OCI-LY1 (cell line): ENCODE data around the gene ZFHX3.

Source experiments
- EZH2 ChIP-seq: fragments of 200-600 bp; sonication (generic), shearing (Covaris generic); IDR thresholded peaks from 2 replicates; pipeline ENCODE4 v1.8.0; 2017; ENCODE audit warnings: borderline replicate concordance, mixed run types, mild to moderate bottlenecking, antibody characterized with exemption, low read length, moderate library complexity, mixed read lengths
- TF ChIP-seq, protein P1 (sequence below): fragments of 200-600 bp; sonication (generic), shearing (Covaris generic); IDR thresholded peaks from 2 replicates; pipeline ENCODE4 v1.5.1; 2017; ENCODE audit warnings: mild to moderate bottlenecking, antibody characterized with exemption, low read length, moderate library complexity, mixed read lengths

DNA sequence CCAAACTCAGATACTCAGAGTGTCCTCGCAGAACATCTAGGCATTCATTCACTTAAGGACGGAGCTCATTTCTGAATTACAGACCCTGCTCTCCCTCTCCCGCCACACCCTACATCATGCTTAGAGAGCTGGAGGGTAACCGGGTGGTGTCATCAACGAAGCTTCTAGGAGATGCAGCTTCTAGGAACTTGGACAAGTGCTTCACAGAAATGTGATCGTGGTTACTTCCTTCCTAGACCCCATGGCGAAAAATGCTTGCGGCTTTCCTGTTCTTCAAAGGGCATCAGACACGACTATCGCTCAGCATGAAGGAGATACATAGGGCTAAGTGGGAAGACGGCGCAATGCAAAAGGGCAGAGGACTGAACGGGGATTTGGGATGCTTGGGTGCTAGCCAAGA lies 126.8 kb downstream of the ZFHX3 start:
- TF ChIP-seq, protein P1, sequence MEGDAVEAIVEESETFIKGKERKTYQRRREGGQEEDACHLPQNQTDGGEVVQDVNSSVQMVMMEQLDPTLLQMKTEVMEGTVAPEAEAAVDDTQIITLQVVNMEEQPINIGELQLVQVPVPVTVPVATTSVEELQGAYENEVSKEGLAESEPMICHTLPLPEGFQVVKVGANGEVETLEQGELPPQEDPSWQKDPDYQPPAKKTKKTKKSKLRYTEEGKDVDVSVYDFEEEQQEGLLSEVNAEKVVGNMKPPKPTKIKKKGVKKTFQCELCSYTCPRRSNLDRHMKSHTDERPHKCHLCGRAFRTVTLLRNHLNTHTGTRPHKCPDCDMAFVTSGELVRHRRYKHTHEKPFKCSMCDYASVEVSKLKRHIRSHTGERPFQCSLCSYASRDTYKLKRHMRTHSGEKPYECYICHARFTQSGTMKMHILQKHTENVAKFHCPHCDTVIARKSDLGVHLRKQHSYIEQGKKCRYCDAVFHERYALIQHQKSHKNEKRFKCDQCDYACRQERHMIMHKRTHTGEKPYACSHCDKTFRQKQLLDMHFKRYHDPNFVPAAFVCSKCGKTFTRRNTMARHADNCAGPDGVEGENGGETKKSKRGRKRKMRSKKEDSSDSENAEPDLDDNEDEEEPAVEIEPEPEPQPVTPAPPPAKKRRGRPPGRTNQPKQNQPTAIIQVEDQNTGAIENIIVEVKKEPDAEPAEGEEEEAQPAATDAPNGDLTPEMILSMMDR: no peak
- no peak for TF ChIP-seq EZH2
